Measurements from ENCODE around the gene PTBP1. TPM values are rescaled to one million over a fixed set of nuclear protein-coding genes. Genes with fewer than 3 reads are reported as not detected.

PTBP1 gene
- total and polyA plus RNA-seq, 2 donors (not counting 1 experiment from before 2014, with no cell fraction given), result 74.6 to 83.1 TPM

DNA sequence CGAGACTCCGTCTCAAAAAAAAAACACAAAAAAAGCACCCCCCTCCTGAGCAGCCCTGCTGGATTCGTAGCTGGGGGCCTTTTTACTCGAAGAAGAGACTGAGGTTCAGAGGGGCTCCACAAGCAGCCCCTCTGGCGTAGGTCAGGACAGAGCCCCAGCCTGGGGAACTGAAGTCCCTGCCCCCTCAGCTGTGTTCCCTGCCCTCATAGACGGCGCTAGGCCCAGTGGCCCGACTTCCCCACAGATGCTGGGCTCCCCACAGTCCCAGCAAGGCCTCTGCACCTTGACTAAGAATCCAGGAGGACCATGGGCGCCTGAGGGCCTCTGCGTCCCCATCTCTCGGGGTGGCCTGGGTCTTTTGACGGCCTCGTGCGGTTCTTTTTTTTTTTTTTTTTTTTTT is 47.4 kb upstream of the PTBP1 start:
- Histone ChIP-seq H4K20me1 (ENCODE audit: control insufficient read depth, extremely low read depth, insufficient read depth, low read length) (no peaks in the 10 kb centered on the region), H3K4me3 (replicated peaks in 1 of 4; ENCODE audit: control extremely low read depth in 1 of 4, insufficient read depth in 1 of 4, low read depth in 3 of 4, low read length in 4 of 4) (no peak overlapping the region), H2AFZ (ENCODE audit: low read length) (no peak overlapping the region), H3K27ac (ENCODE audit: insufficient read depth, low read length) (no peak overlapping the region), H3K27me3 (ENCODE audit: control insufficient read depth, insufficient read depth, low read length) (no peaks in the 10 kb centered on the region), H3K36me3 (ENCODE audit: control insufficient read depth, insufficient read depth, low read length) (no peaks in the 10 kb centered on the region), H3K79me2 (ENCODE audit: control insufficient read depth, insufficient read depth, low read length) (no peaks in the 10 kb centered on the region), H3K4me2 (ENCODE audit: extremely low read depth, insufficient read depth, low read length) (no peak overlapping the region), H3K4me1 (ENCODE audit: control insufficient read depth, extremely low read depth, insufficient read depth, low read length) (peaks cover 16% of the 10 kb centered on the region), H3K9me3 (ENCODE audit: control insufficient read depth, insufficient read depth, low read depth, low read length) (no peaks in the 10 kb centered on the region), H3K9ac (ENCODE audit: insufficient read depth, low read length) (no peak overlapping the region)
- no peak for TF ChIP-seq EZH2 (IDR thresholded peaks at IDR 0.05; ENCODE audit: low read length, missing control alignments)
- TF ChIP-seq, protein P1, sequence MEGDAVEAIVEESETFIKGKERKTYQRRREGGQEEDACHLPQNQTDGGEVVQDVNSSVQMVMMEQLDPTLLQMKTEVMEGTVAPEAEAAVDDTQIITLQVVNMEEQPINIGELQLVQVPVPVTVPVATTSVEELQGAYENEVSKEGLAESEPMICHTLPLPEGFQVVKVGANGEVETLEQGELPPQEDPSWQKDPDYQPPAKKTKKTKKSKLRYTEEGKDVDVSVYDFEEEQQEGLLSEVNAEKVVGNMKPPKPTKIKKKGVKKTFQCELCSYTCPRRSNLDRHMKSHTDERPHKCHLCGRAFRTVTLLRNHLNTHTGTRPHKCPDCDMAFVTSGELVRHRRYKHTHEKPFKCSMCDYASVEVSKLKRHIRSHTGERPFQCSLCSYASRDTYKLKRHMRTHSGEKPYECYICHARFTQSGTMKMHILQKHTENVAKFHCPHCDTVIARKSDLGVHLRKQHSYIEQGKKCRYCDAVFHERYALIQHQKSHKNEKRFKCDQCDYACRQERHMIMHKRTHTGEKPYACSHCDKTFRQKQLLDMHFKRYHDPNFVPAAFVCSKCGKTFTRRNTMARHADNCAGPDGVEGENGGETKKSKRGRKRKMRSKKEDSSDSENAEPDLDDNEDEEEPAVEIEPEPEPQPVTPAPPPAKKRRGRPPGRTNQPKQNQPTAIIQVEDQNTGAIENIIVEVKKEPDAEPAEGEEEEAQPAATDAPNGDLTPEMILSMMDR (conservative IDR thresholded peaks at IDR 0.05 in 1 of 2, IDR thresholded peaks at IDR 0.05 in 1 of 2; ENCODE audit: low read depth in 1 of 2, low read length in 2 of 2), result no peak
- DNase-seq (ENCODE audit: low read depth in 2 of 2), result no peak

- H3K9me3 ChIP-seq (ENCODE audit: control insufficient read depth, insufficient read depth, low read depth, low read length), result no peaks in the 10 kb centered on the region
- peak within 1 kb of the TSS; percentile 83 for H3K27ac ChIP-seq (ENCODE audit: insufficient read depth, low read length)
These were observed 46.4 kb upstream of the PTBP1 start, which contains the start of gene MISP for GRCh38 chr19:750640-751423. Gene MISP (plus strand): TSS chr19:751112. CDS start chr19:756947, 5,835 bp downstream.

More at GRCh38 chr19:750640-751423, 46.4 kb upstream of the PTBP1 start, which contains the start of gene MISP:
- Histone ChIP-seq H3K79me2 (ENCODE audit: control insufficient read depth, insufficient read depth, low read length) (no peaks in the 10 kb centered on the region), H3K4me2 (ENCODE audit: extremely low read depth, insufficient read depth, low read length) (peak within 1 kb of the TSS; percentile 48), H3K27me3 (ENCODE audit: control insufficient read depth, insufficient read depth, low read length) (no peaks in the 10 kb centered on the region), H2AFZ (ENCODE audit: low read length) (peak within 1 kb of the TSS; percentile 19), H3K36me3 (ENCODE audit: control insufficient read depth, insufficient read depth, low read length) (no peaks in the 10 kb centered on the region), H4K20me1 (ENCODE audit: control insufficient read depth, extremely low read depth, insufficient read depth, low read length) (no peaks in the 10 kb centered on the region), H3K4me3 (replicated peaks in 1 of 4; ENCODE audit: control extremely low read depth in 1 of 4, insufficient read depth in 1 of 4, low read depth in 3 of 4, low read length in 4 of 4) (no peak within 1 kb of the TSS), H3K4me1 (ENCODE audit: control insufficient read depth, extremely low read depth, insufficient read depth, low read length) (peaks cover 16% of the 10 kb centered on the region), H3K9ac (ENCODE audit: insufficient read depth, low read length) (peak within 1 kb of the TSS; percentile 26)
- TF ChIP-seq, protein P1 (conservative IDR thresholded peaks at IDR 0.05 in 1 of 2, IDR thresholded peaks at IDR 0.05 in 1 of 2; ENCODE audit: low read depth in 1 of 2, low read length in 2 of 2), result no peak
- no peak for TF ChIP-seq EZH2 (IDR thresholded peaks at IDR 0.05; ENCODE audit: low read length, missing control alignments)
- DNase-seq (ENCODE audit: low read depth in 2 of 2), result no peak

Measured in fibroblast of lung (primary cell).